H9 (cell line): ENCODE data around the gene SDK2. TPM values are rescaled to one million over a fixed set of nuclear protein-coding genes. Genes with fewer than 3 reads are reported as not detected.

Experiments used
- DNase-seq: peaks from one replicate; pipeline ENCODE4 v3.0.0-alpha.2; 2017
- H2AFZ ChIP-seq: one replicate; pipeline ENCODE4 v1.6.1; 2013; ENCODE audit warnings: mild to moderate bottlenecking, low read length, control low read depth, moderate library complexity
- H2AK5ac ChIP-seq: 2 replicates; pipeline ENCODE4 v1.6.1; 2013; ENCODE audit warnings: low read length, control low read depth, mixed read lengths; ENCODE audit not compliant: insufficient read length
- H2BK120ac ChIP-seq: one replicate; pipeline ENCODE4 v1.6.1; 2013; ENCODE audit warnings: low read depth, mild to moderate bottlenecking, low read length, control low read depth, inconsistent platforms; ENCODE audit not compliant: poor library complexity, severe bottlenecking
- H2BK12ac ChIP-seq: 2 replicates; pipeline ENCODE4 v1.6.1; 2013; ENCODE audit warnings: low read length, control low read depth, mixed read lengths, low read depth; ENCODE audit not compliant: insufficient read length
- H2BK15ac ChIP-seq: 2 replicates; pipeline ENCODE4 v1.6.1; 2013; ENCODE audit warnings: low read depth, low read length, control low read depth
- H2BK20ac ChIP-seq: one replicate; pipeline ENCODE4 v1.6.1; 2013; ENCODE audit warnings: low read depth, mild to moderate bottlenecking, low read length, control low read depth, inconsistent platforms; ENCODE audit not compliant: poor library complexity, severe bottlenecking
- H2BK5ac ChIP-seq: 2 replicates; pipeline ENCODE4 v1.6.1; 2013; ENCODE audit warnings: low read length, control low read depth, mixed read lengths; ENCODE audit not compliant: insufficient read length
- H3K14ac ChIP-seq: 2 replicates; pipeline ENCODE4 v1.6.1; 2013; ENCODE audit warnings: low read length, control low read depth; ENCODE audit not compliant: insufficient read depth
- H3K18ac ChIP-seq: 2 replicates; pipeline ENCODE4 v1.6.1; 2013; ENCODE audit warnings: low read depth, mild to moderate bottlenecking, mixed read lengths, low read length, control low read depth; ENCODE audit not compliant: insufficient read length
- H3K23ac ChIP-seq: 2 replicates; pipeline ENCODE4 v1.6.1; 2013; ENCODE audit warnings: low read length, control low read depth, mixed read lengths, low read depth; ENCODE audit not compliant: insufficient read length
- H3K23me2 ChIP-seq: 2 replicates; pipeline ENCODE4 v1.6.1; 2013; ENCODE audit warnings: low read depth, mild to moderate bottlenecking, mixed read lengths, low read length, control low read depth; ENCODE audit not compliant: insufficient read length, poor library complexity, severe bottlenecking
- H3K27ac ChIP-seq: 2 replicates; pipeline ENCODE4 v1.5.1; 2013; ENCODE audit warnings: low read length, control low read depth, mixed read lengths, low read depth; ENCODE audit not compliant: insufficient read length
- H3K27me3 ChIP-seq: 2 replicates; pipeline ENCODE4 v1.6.1; 2013; ENCODE audit warnings: low read length, control low read depth, inconsistent platforms; ENCODE audit not compliant: insufficient read depth
- H3K4ac ChIP-seq: 2 replicates; pipeline ENCODE4 v1.6.1; 2013; ENCODE audit warnings: low read depth, mild to moderate bottlenecking, control low read depth, inconsistent platforms, low read length, moderate library complexity
- H3K4me1 ChIP-seq: 2 replicates; pipeline ENCODE4 v1.6.1; 2013; ENCODE audit warnings: low read length, control low read depth, inconsistent platforms; ENCODE audit not compliant: insufficient read depth
- H3K4me2 ChIP-seq: 2 replicates; pipeline ENCODE4 v1.6.1; 2013; ENCODE audit warnings: low read length, control low read depth, mixed read lengths; ENCODE audit not compliant: insufficient read length, insufficient read depth
- H3K56ac ChIP-seq: 2 replicates; pipeline ENCODE4 v1.6.1; 2013; ENCODE audit warnings: low read depth, mild to moderate bottlenecking, mixed read lengths, low read length, control low read depth; ENCODE audit not compliant: insufficient read length
- H3K79me1 ChIP-seq: 2 replicates; pipeline ENCODE4 v1.6.1; 2013; ENCODE audit warnings: low read depth, mild to moderate bottlenecking, moderate library complexity, low read length, control low read depth, inconsistent platforms; ENCODE audit not compliant: insufficient read depth, poor library complexity, severe bottlenecking
- H3K79me2 ChIP-seq: 2 replicates; pipeline ENCODE4 v1.6.1; 2013; ENCODE audit warnings: low read length, control low read depth, inconsistent platforms; ENCODE audit not compliant: insufficient read depth
- H3K9ac ChIP-seq: 2 replicates; pipeline ENCODE4 v1.6.1; 2013; ENCODE audit warnings: low read length, control low read depth, mixed read lengths; ENCODE audit not compliant: insufficient read length; ENCODE audit errors: extremely low read depth
- H3K9me3 ChIP-seq: one replicate; pipeline ENCODE4 v1.6.1; 2013; ENCODE audit warnings: low read depth, low read length, inconsistent platforms; ENCODE audit not compliant: control insufficient read depth
- H3T11ph ChIP-seq: one replicate; pipeline ENCODE4 v1.6.1; 2013; ENCODE audit warnings: mild to moderate bottlenecking, low read length, control low read depth, inconsistent platforms
- H4K20me1 ChIP-seq: one replicate; pipeline ENCODE4 v1.6.1; 2013; ENCODE audit not compliant: control insufficient read depth, insufficient read length, insufficient read depth
- H4K5ac ChIP-seq: 2 replicates; pipeline ENCODE4 v1.6.1; 2013; ENCODE audit warnings: low read depth, mild to moderate bottlenecking, mixed read lengths, low read length, control low read depth; ENCODE audit not compliant: insufficient read length
- H4K8ac ChIP-seq: replicated peaks from 2 replicates; pipeline ENCODE4 v1.6.1; 2013; ENCODE audit warnings: low read length, control low read depth, mixed read lengths, low read depth; ENCODE audit not compliant: insufficient read length
- H4K91ac ChIP-seq: 2 replicates; pipeline ENCODE4 v1.6.1; 2013; ENCODE audit warnings: low read depth, mild to moderate bottlenecking, moderate library complexity, mixed read lengths, low read length, control low read depth; ENCODE audit not compliant: insufficient read length
- H3K27ac Mint-ChIP-seq, 3 experiments: 2 replicates in 2 of 3; 3 replicates in 1 of 3; pipeline ENCODE4 v1.8.0; 2020 to 2021; ENCODE audit warnings: mixed read lengths in 3 of 3, mild to moderate bottlenecking in 1 of 3, moderate library complexity in 1 of 3
- H3K27me3 Mint-ChIP-seq: 2 replicates; pipeline ENCODE4 v1.8.0; 2021; ENCODE audit warnings: low read depth, mild to moderate bottlenecking, moderate library complexity, mixed read lengths
- H3K36me3 Mint-ChIP-seq, 3 experiments: 2 replicates in 2 of 3; 3 replicates in 1 of 3; pipeline ENCODE4 v1.8.0; 2020 to 2021; ENCODE audit warnings: low read depth in 3 of 3, mixed read lengths in 3 of 3; ENCODE audit not compliant: insufficient read depth in 1 of 3
- H3K4me1 Mint-ChIP-seq, 2 experiments: 2 replicates each; pipeline ENCODE4 v1.8.0; 2020; ENCODE audit warnings: mixed read lengths in 2 of 2
- H3K4me3 Mint-ChIP-seq, 2 experiments: 2 replicates in 1 of 2; 3 replicates in 1 of 2; pipeline ENCODE4 v1.8.0; 2020 to 2021; ENCODE audit warnings: mild to moderate bottlenecking in 2 of 2, mixed read lengths in 2 of 2, moderate library complexity in 1 of 2
- H3K9me3 Mint-ChIP-seq, 2 experiments: 2 replicates in 1 of 2; 3 replicates in 1 of 2; pipeline ENCODE4 v1.8.0; 2020; ENCODE audit warnings: mild to moderate bottlenecking in 2 of 2, mixed read lengths in 2 of 2, moderate library complexity in 1 of 2
- WGBS: extraction: QIAGEN DNeasy Blood & Tissue Kit; methylation state at CpG from one replicate; pipeline ENCODE4 v1.1.7; 2013; ENCODE audit warnings: missing lambda C conversion rate, low lambda C conversion rate, mixed read lengths; ENCODE audit not compliant: insufficient read length; ENCODE audit errors: extremely low coverage; 5-methylcytosine and 5-hydroxymethylcytosine counted together
- total RNA-seq: library from RNA; stranded (reverse); gene quantifications from 2 replicates; pipeline ENCODE4 v1.2.1, GENCODE V29; 2021
- TF ChIP-seq, protein P1 (sequence below): fragments of 200-600 bp; sonication (generic); conservative IDR thresholded peaks from 3 replicates; pipeline ENCODE4 v1.8.0; 2021; ENCODE audit warnings: antibody characterized with exemption, mild to moderate bottlenecking

Gene SDK2
- total RNA-seq, 1 experiment from 2014 or later = 9.1 TPM

DNA sequence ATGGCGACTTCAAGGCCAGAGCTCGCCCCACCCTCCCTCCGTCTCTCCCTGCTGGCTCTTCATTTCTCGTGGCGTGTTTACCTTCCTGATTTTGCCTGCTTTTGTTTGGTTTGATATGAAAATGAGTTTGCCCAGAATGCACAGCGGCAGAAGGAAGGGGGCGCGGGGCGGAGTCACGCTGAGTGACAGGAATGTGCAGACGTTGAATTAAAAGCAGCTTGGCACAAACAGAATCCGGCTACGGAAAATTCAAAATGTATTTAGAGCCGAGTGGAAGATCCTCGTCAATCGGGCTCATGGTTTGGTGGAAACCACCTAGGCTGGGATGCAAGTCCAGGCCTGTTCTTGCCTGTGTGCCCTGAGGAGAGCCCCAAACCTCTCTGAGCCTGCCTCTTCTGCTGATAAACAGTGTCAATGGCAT, 102.7 kb downstream of the SDK2 start:
- Histone ChIP-seq H2BK20ac (no peak overlapping the region), H3K27ac (no peak overlapping the region), H4K91ac (no peak overlapping the region), H2BK120ac (no peak overlapping the region), H3K27me3 (no peaks in the 10 kb centered on the region), H2BK5ac (no peak overlapping the region), H2AK5ac (no peak overlapping the region), H4K8ac (no peak overlapping the region), H3K9ac (no peak overlapping the region), H3K4me2 (no peak overlapping the region), H3K4me1 (no peaks in the 10 kb centered on the region; the same call in 1 of the 2 replicates), H3K9me3 (no peaks in the 10 kb centered on the region), H3K14ac (no peak overlapping the region), H3K79me1 (no peaks in the 10 kb centered on the region), H3K56ac (no peak overlapping the region), H4K20me1 (no peaks in the 10 kb centered on the region), H3K18ac (no peak overlapping the region), H3T11ph (no peak overlapping the region), H4K5ac (no peak overlapping the region), H2BK15ac (no peak overlapping the region), H3K4ac (no peak overlapping the region), H2AFZ (no peak overlapping the region), H2BK12ac (no peak overlapping the region), H3K23ac (no peak overlapping the region), H3K79me2 (no peaks in the 10 kb centered on the region), H3K23me2 (no peaks in the 10 kb centered on the region)
- Mint-ChIP-seq H3K4me1 (peaks cover 36 to 67% of the 10 kb centered on the region in 2 experiments), H3K27me3 (no peaks in the 10 kb centered on the region; the same call in 1 of the 2 replicates), H3K27ac (peak overlapping the region in 2 of 3 experiments; percentile 25 to 29; a peak in 3 of 7 replicates), H3K9me3 (no peaks in the 10 kb centered on the region), H3K4me3 (no peak overlapping the region), H3K36me3 (no peaks in the 10 kb centered on the region)
- no CpG with 5 or more reads among the region's 16 CpGs for WGBS
- TF ChIP-seq, protein P1, sequence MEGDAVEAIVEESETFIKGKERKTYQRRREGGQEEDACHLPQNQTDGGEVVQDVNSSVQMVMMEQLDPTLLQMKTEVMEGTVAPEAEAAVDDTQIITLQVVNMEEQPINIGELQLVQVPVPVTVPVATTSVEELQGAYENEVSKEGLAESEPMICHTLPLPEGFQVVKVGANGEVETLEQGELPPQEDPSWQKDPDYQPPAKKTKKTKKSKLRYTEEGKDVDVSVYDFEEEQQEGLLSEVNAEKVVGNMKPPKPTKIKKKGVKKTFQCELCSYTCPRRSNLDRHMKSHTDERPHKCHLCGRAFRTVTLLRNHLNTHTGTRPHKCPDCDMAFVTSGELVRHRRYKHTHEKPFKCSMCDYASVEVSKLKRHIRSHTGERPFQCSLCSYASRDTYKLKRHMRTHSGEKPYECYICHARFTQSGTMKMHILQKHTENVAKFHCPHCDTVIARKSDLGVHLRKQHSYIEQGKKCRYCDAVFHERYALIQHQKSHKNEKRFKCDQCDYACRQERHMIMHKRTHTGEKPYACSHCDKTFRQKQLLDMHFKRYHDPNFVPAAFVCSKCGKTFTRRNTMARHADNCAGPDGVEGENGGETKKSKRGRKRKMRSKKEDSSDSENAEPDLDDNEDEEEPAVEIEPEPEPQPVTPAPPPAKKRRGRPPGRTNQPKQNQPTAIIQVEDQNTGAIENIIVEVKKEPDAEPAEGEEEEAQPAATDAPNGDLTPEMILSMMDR = no peak
- no peak for DNase-seq
